HL-60 (cell line): ENCODE results near the gene MYL12B.

Experiments
- DNase-seq, 2 experiments: peaks; one replicate each; pipeline ENCODE4 v3.0.0-alpha.2; 2010 to 2020; ENCODE audit warnings: low read depth in 1 of 2, low spot score in 1 of 2
- H3K27ac ChIP-seq: fragments of 250-450 bp; sonication (Bioruptor Pico); replicated peaks from 2 replicates; pipeline ENCODE4 v1.5.1; 2020; ENCODE audit warnings: mild to moderate bottlenecking, moderate library complexity
- H3K27me3 ChIP-seq: fragments of 250-450 bp; sonication (Bioruptor Pico); 2 replicates; pipeline ENCODE4 v1.5.1; 2021; ENCODE audit warnings: mild to moderate bottlenecking, moderate library complexity; ENCODE audit not compliant: insufficient read depth, poor library complexity, severe bottlenecking
- H3K4me3 ChIP-seq: replicated peaks from 2 replicates; pipeline ENCODE4 v1.5.1; 2011; ENCODE audit warnings: mild to moderate bottlenecking, control low read depth, low read length; ENCODE audit not compliant: insufficient read depth
- GABPA ChIP-seq: IDR thresholded peaks from 2 replicates; pipeline ENCODE4 v1.6.1; 2012; ENCODE audit warnings: low read depth
- POLR2AphosphoS5 ChIP-seq: IDR thresholded peaks from 2 replicates; pipeline ENCODE4 v1.6.1; 2012; ENCODE audit warnings: low read depth
- SPI1 ChIP-seq: IDR thresholded peaks from 2 replicates; pipeline ENCODE4 v1.6.1; 2012; ENCODE audit warnings: low read depth, mild to moderate bottlenecking, borderline replicate concordance
- TF ChIP-seq, protein P1 (sequence below): IDR thresholded peaks from one replicate; pipeline ENCODE4 v1.5.1; 2011; ENCODE audit warnings: low read length, control low read depth, inconsistent platforms; ENCODE audit not compliant: insufficient read depth
- TF ChIP-seq, protein P2 (sequence below): IDR thresholded peaks from 2 replicates; pipeline ENCODE4 v1.6.1; 2012; ENCODE audit warnings: low read depth; ENCODE audit not compliant: insufficient replicate concordance

The MYL12B gene

DNA sequence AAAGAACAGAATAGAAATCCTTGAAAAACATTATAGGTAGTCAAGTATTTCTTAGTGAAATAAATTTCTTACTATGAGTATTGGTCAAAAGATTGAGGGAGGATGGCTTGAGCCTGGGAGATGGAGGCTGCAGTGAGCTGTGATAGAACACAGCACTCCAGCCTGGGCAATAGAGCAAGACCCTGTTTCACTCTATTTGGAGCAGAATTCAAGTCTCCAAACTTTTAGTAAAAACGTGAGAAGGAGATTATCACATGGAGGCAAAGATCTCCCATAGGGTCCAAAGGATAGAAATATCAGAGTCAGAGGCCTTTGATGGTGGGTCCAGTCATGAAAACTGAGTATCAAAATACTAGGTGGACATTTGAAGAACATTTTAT is 16.8 kb upstream of the MYL12B start:
- Histone ChIP-seq H3K27me3 (no peaks in the 10 kb centered on the region), H3K4me3 (peak overlapping the region; percentile 96), H3K27ac (no peak overlapping the region; the same call in 1 of the 2 replicates)
- DNase-seq: no peak
- TF ChIP-seq, protein P1, sequence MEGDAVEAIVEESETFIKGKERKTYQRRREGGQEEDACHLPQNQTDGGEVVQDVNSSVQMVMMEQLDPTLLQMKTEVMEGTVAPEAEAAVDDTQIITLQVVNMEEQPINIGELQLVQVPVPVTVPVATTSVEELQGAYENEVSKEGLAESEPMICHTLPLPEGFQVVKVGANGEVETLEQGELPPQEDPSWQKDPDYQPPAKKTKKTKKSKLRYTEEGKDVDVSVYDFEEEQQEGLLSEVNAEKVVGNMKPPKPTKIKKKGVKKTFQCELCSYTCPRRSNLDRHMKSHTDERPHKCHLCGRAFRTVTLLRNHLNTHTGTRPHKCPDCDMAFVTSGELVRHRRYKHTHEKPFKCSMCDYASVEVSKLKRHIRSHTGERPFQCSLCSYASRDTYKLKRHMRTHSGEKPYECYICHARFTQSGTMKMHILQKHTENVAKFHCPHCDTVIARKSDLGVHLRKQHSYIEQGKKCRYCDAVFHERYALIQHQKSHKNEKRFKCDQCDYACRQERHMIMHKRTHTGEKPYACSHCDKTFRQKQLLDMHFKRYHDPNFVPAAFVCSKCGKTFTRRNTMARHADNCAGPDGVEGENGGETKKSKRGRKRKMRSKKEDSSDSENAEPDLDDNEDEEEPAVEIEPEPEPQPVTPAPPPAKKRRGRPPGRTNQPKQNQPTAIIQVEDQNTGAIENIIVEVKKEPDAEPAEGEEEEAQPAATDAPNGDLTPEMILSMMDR: no peak
- TF ChIP-seq, protein P2, sequence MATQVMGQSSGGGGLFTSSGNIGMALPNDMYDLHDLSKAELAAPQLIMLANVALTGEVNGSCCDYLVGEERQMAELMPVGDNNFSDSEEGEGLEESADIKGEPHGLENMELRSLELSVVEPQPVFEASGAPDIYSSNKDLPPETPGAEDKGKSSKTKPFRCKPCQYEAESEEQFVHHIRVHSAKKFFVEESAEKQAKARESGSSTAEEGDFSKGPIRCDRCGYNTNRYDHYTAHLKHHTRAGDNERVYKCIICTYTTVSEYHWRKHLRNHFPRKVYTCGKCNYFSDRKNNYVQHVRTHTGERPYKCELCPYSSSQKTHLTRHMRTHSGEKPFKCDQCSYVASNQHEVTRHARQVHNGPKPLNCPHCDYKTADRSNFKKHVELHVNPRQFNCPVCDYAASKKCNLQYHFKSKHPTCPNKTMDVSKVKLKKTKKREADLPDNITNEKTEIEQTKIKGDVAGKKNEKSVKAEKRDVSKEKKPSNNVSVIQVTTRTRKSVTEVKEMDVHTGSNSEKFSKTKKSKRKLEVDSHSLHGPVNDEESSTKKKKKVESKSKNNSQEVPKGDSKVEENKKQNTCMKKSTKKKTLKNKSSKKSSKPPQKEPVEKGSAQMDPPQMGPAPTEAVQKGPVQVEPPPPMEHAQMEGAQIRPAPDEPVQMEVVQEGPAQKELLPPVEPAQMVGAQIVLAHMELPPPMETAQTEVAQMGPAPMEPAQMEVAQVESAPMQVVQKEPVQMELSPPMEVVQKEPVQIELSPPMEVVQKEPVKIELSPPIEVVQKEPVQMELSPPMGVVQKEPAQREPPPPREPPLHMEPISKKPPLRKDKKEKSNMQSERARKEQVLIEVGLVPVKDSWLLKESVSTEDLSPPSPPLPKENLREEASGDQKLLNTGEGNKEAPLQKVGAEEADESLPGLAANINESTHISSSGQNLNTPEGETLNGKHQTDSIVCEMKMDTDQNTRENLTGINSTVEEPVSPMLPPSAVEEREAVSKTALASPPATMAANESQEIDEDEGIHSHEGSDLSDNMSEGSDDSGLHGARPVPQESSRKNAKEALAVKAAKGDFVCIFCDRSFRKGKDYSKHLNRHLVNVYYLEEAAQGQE: no peak
- TF ChIP-seq POLR2AphosphoS5: no peak
- no peak for TF ChIP-seq SPI1
- TF ChIP-seq GABPA: no peak

DNA sequence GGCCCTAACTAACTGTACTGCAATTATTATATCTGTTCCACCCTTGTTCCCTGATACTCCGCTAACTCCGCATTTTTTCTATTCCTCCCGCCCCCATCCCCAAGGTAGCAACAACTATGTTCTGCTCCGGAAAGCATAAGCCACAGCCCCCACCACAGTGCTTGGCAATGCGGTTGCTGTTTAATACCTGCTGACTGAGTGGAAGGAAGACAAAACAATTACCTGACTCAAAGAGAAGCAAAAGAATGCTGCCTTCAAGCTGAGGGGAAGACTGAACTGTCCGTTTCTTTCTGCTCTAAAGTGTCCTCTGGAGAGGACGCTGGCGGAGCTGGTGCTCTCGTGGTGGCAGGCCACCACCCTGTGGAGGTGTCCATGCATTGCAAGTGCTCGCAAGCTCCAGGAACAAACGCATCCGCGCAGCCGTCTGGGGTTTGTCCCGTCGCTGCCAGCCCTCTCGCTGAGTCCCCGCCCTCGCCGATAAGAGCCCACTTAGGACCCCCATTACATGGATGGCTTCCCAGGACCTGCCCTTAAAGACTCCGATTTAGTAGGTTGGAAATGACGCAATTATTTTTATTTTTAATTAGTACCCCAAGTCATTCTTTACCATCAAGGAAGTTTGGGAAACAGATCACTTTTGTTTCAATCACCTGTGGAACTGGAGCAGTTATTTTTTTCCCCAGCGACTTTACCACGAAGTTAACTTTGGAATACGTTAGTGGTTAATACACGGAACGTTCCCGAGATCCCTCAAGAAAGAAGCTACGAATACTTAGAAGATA is 15.9 kb upstream of the MYL12B start:
- TF ChIP-seq, protein P1: peak; percentile 98
- TF ChIP-seq SPI1 (peak; percentile 1; the same call in 1 of the 2 replicates), POLR2AphosphoS5 (no peak; the same call in 1 of the 2 replicates), GABPA (no peak)
- TF ChIP-seq, protein P2: no peak
- Histone ChIP-seq H3K27ac (peak overlapping the region; percentile 99), H3K27me3 (no peaks in the 10 kb centered on the region), H3K4me3 (peak overlapping the region; percentile 96)
- DNase-seq: peak; percentile 76 to 96

DNA sequence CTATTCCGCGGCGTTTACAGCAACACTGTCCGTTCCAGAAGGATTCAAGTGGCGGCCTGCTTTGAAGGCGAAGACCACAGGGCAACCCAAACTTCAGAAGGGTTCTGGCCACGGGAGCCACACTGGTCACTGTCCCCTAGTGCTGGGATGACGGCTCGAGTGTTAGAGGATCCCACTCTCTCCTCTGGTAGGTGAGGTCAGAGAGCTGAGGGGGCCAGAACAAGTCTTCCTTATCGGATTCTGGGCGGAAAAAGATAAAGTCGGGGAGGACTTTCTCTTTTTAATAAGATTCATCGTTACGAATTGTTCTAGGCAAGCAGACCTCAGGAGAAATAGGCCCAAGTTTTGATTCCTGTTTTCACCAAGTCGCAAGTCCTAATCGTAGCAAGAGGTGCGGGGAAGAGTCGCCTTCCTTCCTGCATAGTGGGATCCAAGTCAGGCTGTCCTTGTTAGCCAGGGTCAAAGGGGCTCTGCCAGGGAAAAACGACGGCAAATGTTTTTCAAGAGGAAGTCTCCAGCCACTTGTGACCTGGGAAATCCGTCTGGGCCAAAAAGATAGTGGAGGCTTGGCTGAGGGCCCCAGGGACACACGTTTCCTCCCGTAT is 15.2 kb upstream of the MYL12B start:
- H3K4me3 ChIP-seq: peak overlapping the region; percentile 96
- peak overlapping the region; percentile 99 for H3K27ac ChIP-seq
- DNase-seq: peak in 1 of 2 experiments; percentile 45
- no peaks in the 10 kb centered on the region for H3K27me3 ChIP-seq
- TF ChIP-seq POLR2AphosphoS5 (peak; percentile 16; the same call in 1 of the 2 replicates), SPI1 (peak; percentile 7; the same call in 1 of the 2 replicates), GABPA (no peak)
- TF ChIP-seq, protein P1: no peak
- TF ChIP-seq, protein P2: peak; percentile 59
